ENCODE results near the gene TTC1.
A peak's percentile ranks its signal among the peaks of the same experiment; 100 is the strongest.

Gene TTC1

DNA sequence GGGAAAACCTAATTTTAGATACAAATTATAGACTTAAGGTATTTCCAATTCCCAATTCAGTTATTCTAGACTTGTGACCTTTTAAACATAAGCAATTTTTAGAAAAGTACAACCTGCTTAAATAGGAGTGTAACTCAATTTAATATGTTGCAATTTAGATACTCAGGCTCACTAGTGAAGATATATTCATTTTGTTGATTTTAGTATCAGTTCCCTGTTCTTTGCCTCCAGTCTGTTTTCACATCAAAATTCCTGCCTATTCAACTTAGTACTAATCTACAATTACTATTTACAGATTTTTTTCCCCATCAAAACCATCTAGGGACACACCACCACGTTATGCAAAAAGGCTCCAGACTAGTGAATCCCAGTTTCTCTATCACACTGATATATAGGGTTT lies 79.9 kb downstream of the TTC1 start:
- no peak for DNase-seq (ENCODE audit: low spot score)
- TF ChIP-seq, protein P1, sequence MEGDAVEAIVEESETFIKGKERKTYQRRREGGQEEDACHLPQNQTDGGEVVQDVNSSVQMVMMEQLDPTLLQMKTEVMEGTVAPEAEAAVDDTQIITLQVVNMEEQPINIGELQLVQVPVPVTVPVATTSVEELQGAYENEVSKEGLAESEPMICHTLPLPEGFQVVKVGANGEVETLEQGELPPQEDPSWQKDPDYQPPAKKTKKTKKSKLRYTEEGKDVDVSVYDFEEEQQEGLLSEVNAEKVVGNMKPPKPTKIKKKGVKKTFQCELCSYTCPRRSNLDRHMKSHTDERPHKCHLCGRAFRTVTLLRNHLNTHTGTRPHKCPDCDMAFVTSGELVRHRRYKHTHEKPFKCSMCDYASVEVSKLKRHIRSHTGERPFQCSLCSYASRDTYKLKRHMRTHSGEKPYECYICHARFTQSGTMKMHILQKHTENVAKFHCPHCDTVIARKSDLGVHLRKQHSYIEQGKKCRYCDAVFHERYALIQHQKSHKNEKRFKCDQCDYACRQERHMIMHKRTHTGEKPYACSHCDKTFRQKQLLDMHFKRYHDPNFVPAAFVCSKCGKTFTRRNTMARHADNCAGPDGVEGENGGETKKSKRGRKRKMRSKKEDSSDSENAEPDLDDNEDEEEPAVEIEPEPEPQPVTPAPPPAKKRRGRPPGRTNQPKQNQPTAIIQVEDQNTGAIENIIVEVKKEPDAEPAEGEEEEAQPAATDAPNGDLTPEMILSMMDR (IDR thresholded peaks at IDR 0.05; ENCODE audit: extremely low read depth, missing control alignments), result no peak

DNA sequence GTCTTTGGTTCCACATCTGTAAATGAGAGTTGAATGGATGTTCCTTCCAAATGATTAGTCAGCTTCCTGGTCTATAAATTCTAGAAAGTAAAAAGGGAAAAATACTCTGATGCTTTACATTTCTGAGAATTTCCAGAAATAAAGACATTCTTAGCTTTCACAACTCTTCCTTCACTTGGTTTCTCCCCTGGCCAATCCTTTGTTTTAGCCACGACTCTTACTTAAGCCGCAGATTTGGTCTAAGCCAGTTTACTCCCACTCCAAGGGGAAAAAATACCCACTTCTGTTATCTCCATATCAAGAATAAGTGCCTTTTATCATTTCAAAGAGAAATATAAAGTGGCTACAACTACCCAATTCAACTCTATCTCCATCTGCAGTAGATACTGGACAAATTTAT lies 80.6 kb downstream of the TTC1 start:
- TF ChIP-seq, protein P1 (IDR thresholded peaks at IDR 0.05; ENCODE audit: extremely low read depth, missing control alignments), result no peak
- DNase-seq (ENCODE audit: low spot score), result no peak

DNA sequence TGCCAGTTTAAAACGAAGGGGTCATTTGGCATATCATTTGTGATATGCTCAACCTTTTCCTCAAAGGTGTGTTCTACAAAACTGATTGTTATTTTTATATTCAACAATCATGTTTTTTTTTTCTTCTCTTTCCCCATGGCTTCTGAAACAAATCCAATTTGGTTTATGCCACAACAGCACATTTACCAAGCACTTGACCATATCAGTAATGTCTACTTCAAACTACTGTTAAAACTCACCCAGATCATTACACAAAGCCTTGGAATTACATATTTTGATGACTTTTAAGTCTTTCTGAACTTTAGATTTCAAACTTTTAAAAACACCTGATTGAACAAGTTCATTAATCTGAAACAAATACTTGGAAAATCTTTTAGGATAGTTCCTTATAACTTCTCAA lies 81.1 kb downstream of the TTC1 start:
- no peak for DNase-seq (ENCODE audit: low spot score)
- TF ChIP-seq, protein P1 (IDR thresholded peaks at IDR 0.05; ENCODE audit: extremely low read depth, missing control alignments), result no peak

DNA sequence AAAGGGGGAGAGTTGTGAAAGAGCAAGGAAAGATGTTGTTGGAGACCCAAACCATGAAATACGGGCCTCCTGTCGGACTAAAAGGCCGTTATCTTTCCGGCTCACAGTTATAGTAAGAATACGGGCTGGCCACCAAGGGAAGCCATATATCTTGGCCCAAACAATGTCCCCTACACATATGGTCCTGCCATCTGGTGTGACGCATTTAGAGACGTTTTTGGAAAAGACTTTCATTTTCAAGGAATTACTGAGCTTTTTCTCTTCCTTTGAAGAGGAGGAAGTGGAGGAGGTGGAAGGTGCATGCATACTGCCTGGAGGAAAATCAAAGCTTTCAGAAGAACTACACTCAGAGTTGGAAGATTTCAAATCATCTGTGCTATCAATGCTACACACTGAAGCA lies 83.6 kb downstream of the TTC1 start:
- TF ChIP-seq, protein P1 (IDR thresholded peaks at IDR 0.05; ENCODE audit: extremely low read depth, missing control alignments), result no peak
- DNase-seq (ENCODE audit: low spot score), result no peak

DNA sequence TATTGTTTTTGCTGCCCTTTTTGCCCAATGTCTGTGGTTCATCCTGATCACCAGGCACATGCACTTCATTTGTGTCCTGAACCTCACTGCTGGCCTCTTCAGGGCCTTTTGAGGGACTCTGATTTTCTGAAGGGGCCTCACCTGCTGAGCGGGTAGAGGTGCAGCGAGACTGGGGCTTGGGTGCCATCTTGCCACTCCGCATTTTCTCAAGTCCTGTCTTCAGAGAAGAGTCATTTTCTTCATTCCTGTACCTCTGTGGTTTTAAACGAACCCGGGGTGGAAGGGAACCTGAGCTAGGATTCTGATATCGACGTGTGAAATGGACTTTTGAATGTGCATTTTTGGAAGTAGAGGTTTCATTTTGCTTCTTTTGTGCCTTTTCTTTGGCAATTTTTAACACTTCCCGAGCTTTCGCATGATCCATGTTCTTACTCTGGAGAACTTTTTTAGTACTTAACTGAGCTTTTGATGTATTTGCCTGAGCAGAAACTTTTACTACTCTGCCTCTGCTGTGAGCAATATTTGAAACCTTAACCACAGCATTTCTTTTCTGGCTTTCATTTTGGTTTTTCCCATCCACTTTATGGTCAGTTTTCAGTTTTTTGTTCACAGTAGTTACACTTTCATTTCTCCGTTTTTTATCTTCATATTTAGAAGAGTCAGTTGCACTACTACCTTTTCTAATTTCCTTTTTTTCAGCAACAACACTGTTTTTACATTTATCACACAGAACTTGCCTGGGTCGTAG lies 84.2 kb downstream of the TTC1 start:
- TF ChIP-seq, protein P1 (IDR thresholded peaks at IDR 0.05; ENCODE audit: extremely low read depth, missing control alignments), result no peak

DNA sequence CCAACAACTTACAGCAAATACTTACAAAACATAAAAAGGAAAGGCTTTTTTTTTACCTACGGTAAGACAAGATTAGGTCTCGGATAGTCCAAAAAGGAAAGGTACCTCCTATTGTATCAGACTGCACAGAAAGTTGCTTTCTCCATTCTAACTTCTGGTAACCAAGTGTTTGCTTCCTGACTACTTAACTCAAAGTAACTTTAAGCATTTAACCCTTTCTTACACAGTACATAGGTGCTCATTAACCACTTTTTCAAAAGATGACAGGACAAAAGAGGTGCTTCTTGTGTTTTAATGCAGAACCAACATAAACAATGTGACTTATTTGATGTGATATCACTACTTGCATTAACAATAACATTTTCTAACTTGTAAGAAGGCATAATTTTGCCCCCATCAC lies 87.2 kb downstream of the TTC1 start:
- TF ChIP-seq, protein P1 (IDR thresholded peaks at IDR 0.05; ENCODE audit: extremely low read depth, missing control alignments), result no peak
- DNase-seq (ENCODE audit: low spot score), result no peak

More for the DNA sequence above, 84.2 kb downstream of the TTC1 start:
- peak; percentile 53 for DNase-seq (ENCODE audit: low spot score)

DNA sequence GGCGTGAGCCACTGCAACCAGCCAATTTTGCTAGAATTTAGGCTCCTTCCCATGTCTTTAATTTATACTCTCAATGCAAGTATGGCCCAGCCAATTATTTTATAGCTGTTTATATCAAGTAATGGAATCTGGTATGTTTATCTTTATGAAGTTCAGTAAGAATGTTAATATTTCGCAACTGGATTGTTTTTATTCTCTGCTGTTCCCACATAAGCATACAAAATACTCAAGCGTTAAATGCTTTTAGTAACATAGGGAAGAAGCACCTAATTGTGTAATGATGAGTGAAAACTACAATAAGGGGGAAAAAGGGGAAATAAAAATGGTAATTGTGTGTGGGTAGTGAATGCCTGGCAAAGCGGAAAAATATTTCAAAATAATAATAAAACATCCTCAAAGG lies 89.1 kb downstream of the TTC1 start:
- TF ChIP-seq, protein P1 (IDR thresholded peaks at IDR 0.05; ENCODE audit: extremely low read depth, missing control alignments), result no peak
- no peak for DNase-seq (ENCODE audit: low spot score)
